H1 (cell line): ENCODE results near the gene WDR91. TPM values are rescaled to one million over a fixed set of nuclear protein-coding genes. Genes with fewer than 3 reads are reported as not detected.

Experiments used
- CTCF ChIA-PET: fragments of 300-600 bp; sonication (Branson Sonifier 250); formaldehyde crosslinking; loops from one replicate; lab custom pipeline; 2021; ENCODE audit not compliant: partially characterized antibody; lab: Charles Lee
- POLR2A ChIA-PET: fragments of 300-600 bp; sonication (Branson Sonifier 250); formaldehyde crosslinking; loops from one replicate; lab custom pipeline; 2021; ENCODE audit warnings: inconsistent platforms; ENCODE audit not compliant: partially characterized antibody; lab: Charles Lee
- DNase-seq, 2 experiments: peaks; one replicate each; pipeline versions ENCODE4 v3.0.0 to v3.0.0-alpha.2; 2010 to 2022; ENCODE audit warnings: low spot score in 2 of 2, low read depth in 1 of 2, mixed read lengths in 1 of 2
- FAIRE-seq: peaks from 2 replicates; lab custom pipeline; 2011; peaks lifted over from hg19 to GRCh38; lab: Jason Lieb, UNC
- H2AFZ ChIP-seq: 2 replicates; pipeline ENCODE4 v1.8.1; 2012; ENCODE audit warnings: low read length, inconsistent platforms
- H2AK5ac ChIP-seq: 2 replicates; pipeline ENCODE4 v1.6.1; 2013; ENCODE audit warnings: low read depth, low read length
- H2BK120ac ChIP-seq: replicated peaks from 2 replicates; pipeline ENCODE3; 2013; ENCODE audit warnings: low read depth, low read length, inconsistent platforms
- H2BK12ac ChIP-seq: 2 replicates; pipeline ENCODE4 v1.6.1; 2013; ENCODE audit warnings: low read depth, low read length
- H2BK15ac ChIP-seq: 2 replicates; pipeline ENCODE4 v1.6.1; 2013; ENCODE audit warnings: low read length
- H2BK20ac ChIP-seq: 2 replicates; pipeline ENCODE4 v1.6.1; 2013; ENCODE audit warnings: low read length
- H2BK5ac ChIP-seq: 2 replicates; pipeline ENCODE4 v1.6.1; 2013; ENCODE audit warnings: low read depth, low read length
- H3K14ac ChIP-seq: 2 replicates; pipeline ENCODE4 v1.6.1; 2013; ENCODE audit warnings: inconsistent platforms; ENCODE audit not compliant: insufficient read length
- H3K18ac ChIP-seq: 2 replicates; pipeline ENCODE4 v1.6.1; 2013; ENCODE audit warnings: low read length; ENCODE audit errors: extremely low read depth
- H3K23ac ChIP-seq: 2 replicates; pipeline ENCODE4 v1.6.1; 2013; ENCODE audit warnings: inconsistent platforms; ENCODE audit not compliant: insufficient read length
- H3K23me2 ChIP-seq: 2 replicates; pipeline ENCODE4 v1.6.1; 2013; ENCODE audit warnings: low read depth, low read length
- H3K27ac ChIP-seq: 2 replicates; pipeline ENCODE4 v1.6.1; 2011; ENCODE audit warnings: low read depth, low read length, inconsistent platforms
- H3K27me3 ChIP-seq, 4 experiments: replicated peaks in 1 of 4; 1 replicate in 1 of 4; 2 replicates in 3 of 4; pipeline versions ENCODE4 v1.6.1 to v1.8.1; 2011 to 2013; ENCODE audit warnings: low read length in 3 of 4, mild to moderate bottlenecking in 3 of 4, inconsistent platforms in 2 of 4, mixed read lengths in 2 of 4, moderate library complexity in 1 of 4; ENCODE audit not compliant: control insufficient read depth in 3 of 4, insufficient read depth in 3 of 4; ENCODE audit errors: extremely low read depth in 1 of 4
- H3K36me3 ChIP-seq, 4 experiments: 2 replicates each; pipeline versions ENCODE4 v1.6.1 to v1.8.1; 2011 to 2013; ENCODE audit warnings: mild to moderate bottlenecking in 4 of 4, low read length in 3 of 4, moderate library complexity in 2 of 4, control low read depth in 1 of 4, inconsistent platforms in 1 of 4; ENCODE audit not compliant: insufficient read depth in 4 of 4, control insufficient read depth in 2 of 4
- H3K4ac ChIP-seq: replicated peaks from 2 replicates; pipeline ENCODE3; 2013; ENCODE audit warnings: low read length, low read depth, mixed read lengths, inconsistent platforms; ENCODE audit not compliant: insufficient read length
- H3K4me1 ChIP-seq, 4 experiments: replicated peaks in 1 of 4; 1 replicate in 1 of 4; 2 replicates in 3 of 4; pipeline versions ENCODE4 v1.6.1 to v1.8.1; 2011 to 2013; ENCODE audit warnings: low read length in 3 of 4, inconsistent platforms in 2 of 4, mixed read lengths in 1 of 4; ENCODE audit not compliant: insufficient read depth in 4 of 4, control insufficient read depth in 3 of 4
- H3K4me2 ChIP-seq, 2 experiments: 2 replicates each; pipeline versions ENCODE4 v1.6.1 to v1.8.1; 2011 to 2013; ENCODE audit warnings: low read depth in 2 of 2, low read length in 2 of 2, control low read depth in 1 of 2, inconsistent platforms in 1 of 2, mild to moderate bottlenecking in 1 of 2; ENCODE audit not compliant: insufficient read depth in 1 of 2
- H3K4me3 ChIP-seq, 4 experiments: fragments of 200-600, 300-600 bp in 1 of 4; sonication (generic), shearing (Covaris generic), sonication (Bioruptor Twin) in 1 of 4; 2 replicates each; pipeline versions ENCODE4 v1.5.1 to v1.8.1; 2011 to 2016; ENCODE audit warnings: low read length in 4 of 4, low read depth in 3 of 4, control low read depth in 2 of 4, inconsistent platforms in 2 of 4, mild to moderate bottlenecking in 2 of 4, mixed read lengths in 1 of 4, moderate library complexity in 1 of 4; ENCODE audit not compliant: insufficient read depth in 2 of 4; ENCODE audit errors: extremely low read depth in 1 of 4
- H3K56ac ChIP-seq: replicated peaks from 2 replicates; pipeline ENCODE3; 2013; ENCODE audit warnings: low read depth, mild to moderate bottlenecking, mixed read lengths, low read length, inconsistent platforms; ENCODE audit not compliant: insufficient read length
- H3K79me1 ChIP-seq: 2 replicates; pipeline ENCODE4 v1.6.1; 2013; ENCODE audit warnings: low read depth, low read length, control low read depth
- H3K79me2 ChIP-seq, 2 experiments: 2 replicates each; pipeline versions ENCODE4 v1.6.1 to v1.8.1; 2012 to 2013; ENCODE audit warnings: low read length in 2 of 2, mild to moderate bottlenecking in 2 of 2, inconsistent platforms in 1 of 2; ENCODE audit not compliant: insufficient read depth in 2 of 2, control insufficient read depth in 1 of 2
- H3K9ac ChIP-seq, 4 experiments: replicated peaks in 1 of 4; 1 replicate in 1 of 4; 2 replicates in 3 of 4; pipeline versions ENCODE4 v1.6.1 to v1.8.1; 2011 to 2013; ENCODE audit warnings: low read depth in 3 of 4, low read length in 3 of 4, control low read depth in 2 of 4, mild to moderate bottlenecking in 2 of 4, moderate library complexity in 2 of 4, inconsistent platforms in 1 of 4; ENCODE audit errors: extremely low read depth in 1 of 4
- H3K9me3 ChIP-seq, 2 experiments: 2 replicates each; pipeline versions ENCODE4 v1.6.1 to v1.8.1; 2012 to 2013; ENCODE audit warnings: mild to moderate bottlenecking in 2 of 2, moderate library complexity in 2 of 2, control low read depth in 1 of 2, inconsistent platforms in 1 of 2, low read depth in 1 of 2, low read length in 1 of 2, mixed read lengths in 1 of 2; ENCODE audit not compliant: insufficient read depth in 2 of 2
- H4K20me1 ChIP-seq, 2 experiments: replicated peaks in 1 of 2; 2 replicates each; pipeline versions ENCODE3 to v1.8.1; 2011 to 2013; ENCODE audit warnings: inconsistent platforms in 2 of 2, low read length in 2 of 2, mild to moderate bottlenecking in 1 of 2; ENCODE audit not compliant: insufficient read depth in 2 of 2, control insufficient read depth in 1 of 2
- H4K5ac ChIP-seq: 2 replicates; pipeline ENCODE4 v1.6.1; 2013; ENCODE audit warnings: low read length, low read depth, mixed read lengths, inconsistent platforms; ENCODE audit not compliant: insufficient read length
- H4K8ac ChIP-seq: 2 replicates; pipeline ENCODE4 v1.8.0; 2013; ENCODE audit warnings: mild to moderate bottlenecking, moderate library complexity, low read length, inconsistent platforms; ENCODE audit not compliant: insufficient read depth; ENCODE audit errors: extremely low read depth
- H4K91ac ChIP-seq: replicated peaks from 2 replicates; pipeline ENCODE3; 2013; ENCODE audit warnings: low read length, mixed read lengths, inconsistent platforms; ENCODE audit not compliant: insufficient read length
- BRCA1 ChIP-seq: IDR thresholded peaks from 2 replicates; pipeline ENCODE4 v1.6.1; 2012; ENCODE audit warnings: low read depth, low read length, improper control_type of control experiment
- CHD1 ChIP-seq: IDR thresholded peaks from 2 replicates; pipeline ENCODE4 v1.6.1; 2012; ENCODE audit warnings: low read depth, low read length, improper control_type of control experiment
- KDM4A ChIP-seq: IDR thresholded peaks from one replicate; pipeline ENCODE4 v1.7.1; 2012; ENCODE audit warnings: low read depth, mild to moderate bottlenecking, moderate library complexity, low read length, inconsistent platforms; ENCODE audit not compliant: severe bottlenecking
- POLR2AphosphoS5 ChIP-seq: IDR thresholded peaks from 2 replicates; pipeline ENCODE4 v1.6.1; 2011; ENCODE audit warnings: low read depth, low read length
- POU5F1 ChIP-seq: IDR thresholded peaks from 2 replicates; pipeline ENCODE4 v1.6.1; 2011; ENCODE audit warnings: low read depth, mild to moderate bottlenecking, low read length, moderate library complexity
- RNF2 ChIP-seq: fragments of 200-900, 300-1000 bp; sonication (generic); IDR thresholded peaks from 2 replicates; pipeline ENCODE4 v1.7.1; 2016; ENCODE audit warnings: borderline replicate concordance, low read depth, mild to moderate bottlenecking, antibody characterized with exemption, low read length; ENCODE audit not compliant: poor library complexity, severe bottlenecking; ENCODE audit errors: missing control alignments
- RXRA ChIP-seq: IDR thresholded peaks from 2 replicates; pipeline ENCODE4 v1.6.1; 2011; ENCODE audit warnings: low read depth, mild to moderate bottlenecking, low read length, moderate library complexity; ENCODE audit not compliant: insufficient read depth
- SIRT6 ChIP-seq: IDR thresholded peaks from one replicate; pipeline ENCODE4 v1.7.1; 2012; ENCODE audit warnings: low read length, inconsistent platforms
- SUZ12 ChIP-seq: fragments of 200-600 bp; sonication (generic); IDR thresholded peaks from 2 replicates; pipeline ENCODE4 v1.6.1; 2012; ENCODE audit warnings: mild to moderate bottlenecking, inconsistent platforms, low read length, moderate library complexity, mixed read lengths
- TAF1 ChIP-seq: IDR thresholded peaks from 2 replicates; pipeline ENCODE4 v1.6.1; 2011; ENCODE audit warnings: mild to moderate bottlenecking, low read depth, low read length
- TAF7 ChIP-seq: optimal IDR thresholded peaks from 2 replicates; pipeline ENCODE3; 2011; ENCODE audit warnings: low read depth, mild to moderate bottlenecking, inconsistent platforms, low read length, moderate library complexity, borderline replicate concordance
- TEAD4 ChIP-seq: IDR thresholded peaks from 2 replicates; pipeline ENCODE4 v1.6.1; 2012; ENCODE audit warnings: low read depth, low read length, inconsistent platforms, mixed read lengths
- YY1 ChIP-seq: IDR thresholded peaks from 2 replicates; pipeline ENCODE4 v1.6.1; 2011; ENCODE audit warnings: low read depth, mild to moderate bottlenecking, low read length
- WGBS, 2 experiments: shearing (Covaris generic) in 1 of 2; methylation state at CpG; one replicate each; pipeline versions ENCODE4 v1.1.6 to v1.1.7; 2013 to 2015; ENCODE audit warnings: low lambda C conversion rate in 2 of 2, mixed read lengths in 2 of 2, inconsistent platforms in 1 of 2, low coverage in 1 of 2, missing lambda C conversion rate in 1 of 2; ENCODE audit not compliant: insufficient replicate concordance in 2 of 2, insufficient coverage in 1 of 2, insufficient read length in 1 of 2; ENCODE audit errors: extremely low coverage in 1 of 2, missing lambda C conversion rate in 1 of 2; 5-methylcytosine and 5-hydroxymethylcytosine counted together
- polyA plus RNA-seq, 7 experiments: library from polyadenylated mRNA; depleted of rRNA in 3 of 7; stranded (reverse) in 5 of 7; unstranded in 2 of 7; fragments of >200 nt in 5 of 7; fragments of 200-250 nt in 2 of 7; gene quantifications; 1 replicate in 5 of 7; 2 replicates in 1 of 7; 4 replicates in 1 of 7; pipeline versions ENCODE4 v1.2.1 to v1.2.3, GENCODE V29; 2011 to 2013; ENCODE audit warnings: missing spikeins in 2 of 7, mixed read lengths in 2 of 7
- total RNA-seq: library from RNA; stranded (reverse); fragmentation: NEBNext Ultra II Directional; extraction: Animal tissue kit (Norgen Biotek cat#: 25700); gene quantifications from 2 replicates; pipeline ENCODE4 v1.2.1, GENCODE V29; 2021

Gene WDR91
- total and polyA plus RNA-seq, 2 of the 8 experiments (the other 6 are each of a cell fraction or from before 2014, with no cell fraction given): 8.2 to 14.7 TPM

- WGBS, 2 experiments: 90% methylated on average over 4 of the region's 4 CpGs; no CpG with 5 or more reads in 1 of the 2 experiments
- Histone ChIP-seq H4K20me1 (peaks cover 0 to 2% of the 10 kb centered on the region in 2 experiments), H3K79me1 (no peaks in the 10 kb centered on the region; the same call in 1 of the 2 replicates), H3K27me3 (no peaks in the 10 kb centered on the region), H2BK12ac (no peak overlapping the region), H3K9ac (no peak overlapping the region), H3K4me2 (no peak overlapping the region), H3K14ac (no peak overlapping the region), H3K27ac (no peak overlapping the region), H2AK5ac (no peak overlapping the region), H3K9me3 (no peaks in the 10 kb centered on the region), H3K18ac (no peak overlapping the region), H2BK5ac (no peak overlapping the region), H3K79me2 (no peaks in the 10 kb centered on the region), H2AFZ (no peak overlapping the region), H3K4me3 (no peak overlapping the region), H3K4me1 (peaks cover 0 to 6% (median 2%) of the 10 kb centered on the region in 4 experiments; a peak in 3 of 7 replicates), H2BK120ac (no peak overlapping the region), H4K5ac (no peak overlapping the region), H4K8ac (no peak overlapping the region), H3K23me2 (no peaks in the 10 kb centered on the region), H3K23ac (no peak overlapping the region), H3K4ac (no peak overlapping the region), H4K91ac (no peak overlapping the region), H3K36me3 (peaks cover 0 to 2% (median 0%) of the 10 kb centered on the region in 4 experiments; a peak in 1 of 8 replicates), H2BK20ac (no peak overlapping the region), H3K56ac (no peak overlapping the region), H2BK15ac (no peak overlapping the region)
- FAIRE-seq (no peak), DNase-seq (no peak)
- CTCF ChIA-PET: interaction anchor here (1.0 kb wide), 1 partner anchor 48 kb away, joined by 3 read pairs; no protein-coding TSS in a partner anchor
- POLR2A ChIA-PET: no interaction called here
- TF ChIP-seq SUZ12: no peak
- TF ChIP-seq TAF7: no peak
- TF ChIP-seq RXRA: no peak
- no peak for TF ChIP-seq POU5F1
- no peak for TF ChIP-seq YY1
- no peak for TF ChIP-seq SIRT6
- TF ChIP-seq TEAD4: no peak
- TF ChIP-seq TAF1: no peak
- no peak for TF ChIP-seq BRCA1
- TF ChIP-seq KDM4A: no peak
- TF ChIP-seq CHD1: no peak
- no peak for TF ChIP-seq RNF2
- TF ChIP-seq POLR2AphosphoS5: no peak
Observed at GRCh38 chr7:135195156-135195555, 16.2 kb downstream of the WDR91 start.
